Limb (tissue), 2 donors: ENCODE data around the gene TOPBP1.
A peak's percentile ranks its signal among the peaks of the same experiment; 100 is the strongest.
"Not testable (repeated sequence)": the region's sequence is repeated elsewhere in the genome, so short reads cannot be mapped to it uniquely, and the experiment has no call there.

ENCODE experiments used
- DNase-seq, 2 donors: peaks; one replicate each; pipeline ENCODE4 v3.0.0-alpha.2; 2016; ENCODE audit errors: extremely low spot score in 2 of 2

The TOPBP1 gene

GRCh38 chr3:133674290-133674919, 12.7 kb upstream of the TOPBP1 start:
- no peak for DNase-seq

GRCh38 chr3:133673746-133674145, 12.0 kb upstream of the TOPBP1 start:
- no peak for DNase-seq

GRCh38 chr3:133672461-133672860, 10.7 kb upstream of the TOPBP1 start:
- no peak for DNase-seq

GRCh38 chr3:133670525-133670995, 8.8 kb upstream of the TOPBP1 start:
- no peak for DNase-seq

- no peak for DNase-seq
These were observed 8.3 kb upstream of the TOPBP1 start for GRCh38 chr3:133669949-133670524.

- DNase-seq, result no peak
These were observed 5.4 kb upstream of the TOPBP1 start for GRCh38 chr3:133667118-133667517.

- DNase-seq, result not testable (repeated sequence)
These were observed 3.4 kb upstream of the TOPBP1 start for GRCh38 chr3:133665188-133665587.

- peak in 1 of 2 donors; percentile 62 for DNase-seq
These were observed 2.0 kb upstream of the TOPBP1 start for GRCh38 chr3:133663569-133664313.

GRCh38 chr3:133662278-133662651, 524 bp upstream of the TOPBP1 start:
- DNase-seq, result peak in 1 of 2 donors; percentile 48

- DNase-seq, result no peak
These were observed 1.9 kb downstream of the TOPBP1 start for GRCh38 chr3:133659806-133660205.

- DNase-seq, result no peak
These were observed 5.8 kb downstream of the TOPBP1 start for GRCh38 chr3:133655731-133656515.

GRCh38 chr3:133649486-133650068, 12.2 kb downstream of the TOPBP1 start:
- DNase-seq, result no peak

- DNase-seq, result no peak
These were observed 17.0 kb downstream of the TOPBP1 start for GRCh38 chr3:133644768-133645167.

GRCh38 chr3:133643611-133644010, 18.1 kb downstream of the TOPBP1 start:
- no peak for DNase-seq

- DNase-seq, result no peak
These were observed 20.5 kb downstream of the TOPBP1 start for GRCh38 chr3:133641254-133641653.

- DNase-seq, result no peak
These were observed 28.3 kb downstream of the TOPBP1 start for GRCh38 chr3:133633439-133633838.

- no peak for DNase-seq
These were observed 32.6 kb downstream of the TOPBP1 start for GRCh38 chr3:133629146-133629545.

- DNase-seq, result no peak
These were observed 34.0 kb downstream of the TOPBP1 start for GRCh38 chr3:133627789-133628188.

- DNase-seq, result no peak
These were observed 41.5 kb downstream of the TOPBP1 start for GRCh38 chr3:133620066-133620784.

- no peak for DNase-seq
These were observed 50.2 kb downstream of the TOPBP1 start for GRCh38 chr3:133611534-133611933.

- no peak for DNase-seq
These were observed 51.7 kb downstream of the TOPBP1 start for GRCh38 chr3:133610031-133610430.
